Activated CD8-positive, alpha-beta memory T cell treated with anti-CD3 and anti-CD28 coated beads for 4 hours (primary cell): ENCODE data around the gene DGKB.
"Not testable (repeated sequence)": the region's sequence is repeated elsewhere in the genome, so short reads cannot be mapped to it uniquely, and the experiment has no call there.

ENCODE experiments used
- DNase-seq, 2 donors: peaks; one replicate each; pipeline ENCODE4 v3.0.0-alpha.2; 2020; ENCODE audit warnings: low read depth in 2 of 2

Gene DGKB

DNA sequence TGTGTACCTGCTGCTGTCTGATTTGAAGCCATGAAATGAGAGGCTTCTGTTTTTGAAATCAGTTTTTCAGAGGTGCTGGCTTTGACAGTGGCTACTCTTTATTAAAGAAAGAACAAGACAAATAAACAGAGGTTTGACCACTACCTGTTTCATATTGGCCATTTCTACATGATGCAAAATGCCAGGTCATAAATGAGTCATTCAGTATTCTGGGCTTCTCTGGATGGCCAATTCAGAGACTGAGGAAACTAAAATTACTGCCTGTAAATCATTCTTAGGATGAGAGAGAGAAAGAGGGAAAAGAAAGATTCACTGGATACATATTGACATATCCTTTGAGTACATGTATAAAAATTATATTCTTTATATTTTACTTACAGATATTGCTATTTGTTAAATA is 609.8 kb downstream of the DGKB start:
- DNase-seq, result no peak

DNA sequence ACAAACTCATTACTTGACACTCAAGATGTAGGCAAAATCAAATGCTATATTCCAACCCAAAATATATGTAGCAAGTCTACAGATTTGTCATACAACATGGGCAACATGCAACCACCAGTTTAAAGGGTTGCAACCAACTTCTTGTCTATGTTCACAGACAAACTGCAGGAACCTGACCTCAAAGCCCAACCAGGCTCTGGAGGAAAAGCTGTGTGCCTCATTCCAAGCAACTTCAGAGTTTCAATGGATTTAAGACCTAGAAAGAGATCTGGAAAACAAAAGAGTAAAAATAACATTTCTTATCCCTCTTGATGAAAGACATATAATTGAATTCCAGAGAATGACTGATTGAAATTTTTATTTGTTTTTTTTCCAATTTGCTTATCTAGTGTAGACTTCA is 612.6 kb downstream of the DGKB start:
- no peak for DNase-seq

DNA sequence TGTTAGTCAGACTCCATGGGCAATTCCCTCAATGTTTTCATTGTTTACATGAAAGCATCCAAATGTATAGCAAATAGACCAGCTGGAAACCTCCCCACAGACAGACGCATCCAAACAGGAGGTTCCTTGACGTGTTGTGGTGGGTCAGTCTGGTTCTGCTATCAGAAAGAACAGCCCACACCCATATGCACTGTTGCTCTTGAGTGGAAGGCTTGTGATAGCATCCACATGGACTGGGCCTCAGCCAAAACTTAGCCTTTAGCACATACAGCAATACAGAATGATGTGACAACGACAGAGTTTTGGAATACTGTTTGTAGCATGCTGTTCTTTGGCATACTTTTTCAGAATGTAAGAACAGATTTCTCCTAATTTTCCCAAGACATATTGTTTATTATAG is 613.9 kb downstream of the DGKB start:
- DNase-seq, result no peak

DNA sequence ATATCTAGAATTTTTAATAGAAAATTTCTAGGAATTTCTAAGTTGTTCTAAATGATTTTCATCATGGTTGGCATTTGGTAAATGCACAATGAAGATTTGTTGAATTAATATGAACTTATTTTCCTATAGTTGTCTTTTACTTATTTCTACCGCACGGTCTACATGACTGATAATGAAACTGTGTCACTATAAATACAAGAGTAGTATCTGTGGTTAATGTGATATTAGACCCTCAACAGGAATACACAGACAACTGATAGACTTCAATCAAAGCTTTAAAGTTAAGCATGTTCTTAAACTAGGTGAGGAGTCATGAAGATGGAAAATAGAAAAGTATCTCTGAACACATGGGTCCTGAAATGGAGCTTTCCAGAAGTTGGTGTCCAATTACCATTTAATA is 615.2 kb downstream of the DGKB start:
- DNase-seq, result no peak

DNA sequence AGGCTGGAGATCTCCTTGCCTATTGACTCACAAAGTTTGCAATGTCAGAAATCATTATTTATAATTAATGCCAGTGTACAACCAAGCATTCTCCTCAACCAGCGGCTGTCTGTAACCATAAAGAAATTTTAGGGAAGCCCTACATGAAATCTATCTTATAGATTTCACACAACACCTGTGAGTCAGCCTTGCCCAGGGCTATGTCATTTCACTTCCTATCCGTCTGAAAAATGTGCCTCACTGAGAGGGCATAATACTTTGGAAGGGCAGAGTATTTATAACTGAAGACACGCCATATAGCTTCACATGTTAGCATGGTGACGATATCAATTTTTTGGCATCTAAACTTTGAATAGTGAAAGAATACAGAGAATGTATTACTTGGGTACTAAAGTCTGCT is 616.5 kb downstream of the DGKB start:
- DNase-seq, result no peak

DNA sequence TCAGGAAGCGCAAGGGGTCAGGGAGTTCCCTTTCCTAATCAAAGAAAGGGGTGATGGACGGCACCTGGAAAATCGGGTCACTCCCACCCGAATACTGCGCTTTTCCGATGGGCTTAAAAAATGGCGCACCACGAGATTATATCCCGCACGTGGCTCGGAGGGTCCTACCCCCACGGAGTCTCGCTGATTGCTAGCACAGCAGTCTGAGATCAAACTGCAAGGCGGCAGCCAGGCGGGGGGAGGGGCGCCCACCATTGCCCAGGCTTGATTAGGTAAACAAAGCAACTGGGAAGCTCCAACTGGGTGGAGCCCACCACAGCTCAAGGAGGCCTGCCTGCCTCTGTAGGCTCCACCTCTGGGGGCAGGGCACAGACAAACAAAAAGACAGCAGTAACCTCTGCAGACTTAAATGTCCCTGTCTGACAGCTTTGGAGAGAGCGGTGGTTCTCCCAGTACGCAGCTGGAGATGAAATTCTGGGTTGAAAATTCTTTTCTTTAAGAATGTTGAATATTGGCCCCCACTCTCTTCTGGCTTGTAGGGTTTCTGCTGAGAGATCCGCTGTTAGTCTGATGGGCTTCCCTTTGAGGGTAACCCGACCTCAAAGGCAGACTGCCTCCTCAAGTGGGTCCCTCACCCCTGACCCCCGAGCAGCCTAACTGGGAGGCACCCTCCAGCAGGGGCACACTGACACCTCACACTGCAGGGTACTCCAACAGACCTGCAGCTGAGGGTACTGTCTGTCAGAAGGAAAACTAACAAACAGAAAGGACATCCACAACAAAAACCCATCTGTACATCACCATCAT is 623.3 kb downstream of the DGKB start:
- not testable (repeated sequence) for DNase-seq

DNA sequence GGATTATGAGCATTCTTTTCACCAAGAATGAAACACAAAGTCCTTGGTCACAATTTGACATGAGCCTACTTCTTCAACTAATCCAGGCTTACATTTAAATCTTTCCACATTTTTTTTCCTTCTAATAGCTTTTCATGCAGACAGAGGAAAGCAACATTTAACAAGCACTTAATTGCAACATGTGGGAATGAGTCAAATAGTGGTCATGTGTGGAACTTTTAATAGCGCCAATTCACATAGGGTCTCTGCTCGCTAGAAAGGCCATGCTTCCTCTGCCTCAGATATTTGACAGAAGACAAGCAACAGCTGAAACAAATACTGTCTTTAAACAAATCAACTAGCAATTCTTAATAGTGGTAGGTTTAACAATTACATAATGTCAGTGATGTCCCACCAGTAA is 627.2 kb downstream of the DGKB start:
- DNase-seq, result no peak

DNA sequence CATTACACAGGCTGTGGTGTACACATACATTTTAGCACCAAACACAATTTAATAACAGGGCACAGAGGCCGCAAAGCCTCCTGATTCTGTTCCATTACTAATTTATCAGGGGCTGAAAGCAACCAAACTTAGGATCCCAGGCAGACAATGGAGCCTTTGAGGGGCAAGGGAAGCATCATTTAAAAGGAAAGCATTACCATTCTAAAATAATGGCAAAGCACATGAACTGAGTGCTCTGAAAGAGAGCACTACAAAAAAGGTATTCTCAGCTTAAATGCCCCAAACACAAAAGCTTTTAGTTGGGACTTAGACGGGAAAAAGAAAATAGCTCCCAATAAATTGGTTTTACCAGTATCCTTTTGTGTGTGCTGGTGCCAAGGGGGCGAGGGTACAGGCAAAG is 631.1 kb downstream of the DGKB start:
- no peak for DNase-seq

DNA sequence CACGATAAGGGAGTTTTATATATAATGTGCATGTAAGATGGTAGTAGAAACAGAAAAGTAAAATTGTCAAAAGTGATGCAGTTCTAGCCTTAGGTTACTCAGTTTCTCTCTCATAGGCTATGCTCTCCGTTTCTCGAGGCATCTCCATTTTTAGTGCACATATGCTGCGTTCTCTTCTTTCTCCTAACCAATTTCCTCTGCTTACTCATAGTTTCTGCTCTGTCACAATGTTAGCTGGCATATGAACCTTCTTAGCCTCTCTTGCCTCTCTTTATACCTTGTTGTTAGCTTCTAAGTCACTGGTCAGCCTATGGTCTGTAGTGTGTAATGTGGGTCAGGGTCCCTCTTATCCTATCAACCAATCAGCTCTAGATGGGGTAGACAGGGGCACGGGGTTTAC is 632.5 kb downstream of the DGKB start:
- no peak for DNase-seq

DNA sequence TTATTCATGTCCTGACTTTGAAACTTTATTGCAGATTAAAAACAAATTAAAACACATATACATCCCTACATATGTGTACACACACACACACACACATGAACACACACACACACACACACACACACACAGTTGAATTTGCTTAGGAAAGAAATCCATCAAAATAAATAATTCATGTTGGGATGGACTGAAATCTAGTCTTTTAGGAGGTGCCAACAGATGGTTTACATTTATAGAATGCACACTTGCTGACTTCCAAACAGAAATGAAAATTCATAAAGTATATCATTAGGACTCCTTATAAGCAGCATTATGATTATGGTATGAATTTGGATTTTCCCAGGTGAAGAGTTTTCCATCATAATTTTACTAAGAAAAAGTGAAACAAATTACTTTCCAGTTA is 642.5 kb downstream of the DGKB start:
- no peak for DNase-seq

DNA sequence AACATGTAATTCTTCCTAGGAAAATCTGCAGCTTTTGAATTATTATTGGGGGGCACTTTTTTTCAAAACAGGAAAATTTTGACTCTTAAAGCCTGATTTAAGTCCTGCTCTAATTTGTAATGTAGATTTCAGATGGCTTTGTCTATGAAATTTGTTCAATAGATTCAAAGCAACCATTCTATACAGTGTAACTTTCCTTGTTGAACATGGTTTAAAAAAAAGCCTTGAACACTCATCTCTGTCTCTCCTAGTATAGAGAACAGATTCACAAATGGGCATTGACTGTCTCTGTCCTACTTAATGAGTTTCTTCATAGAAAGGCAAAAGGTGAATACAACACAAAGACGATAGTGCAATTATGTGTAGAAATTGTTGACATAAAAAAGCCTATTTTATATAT is 643.7 kb downstream of the DGKB start:
- no peak for DNase-seq

DNA sequence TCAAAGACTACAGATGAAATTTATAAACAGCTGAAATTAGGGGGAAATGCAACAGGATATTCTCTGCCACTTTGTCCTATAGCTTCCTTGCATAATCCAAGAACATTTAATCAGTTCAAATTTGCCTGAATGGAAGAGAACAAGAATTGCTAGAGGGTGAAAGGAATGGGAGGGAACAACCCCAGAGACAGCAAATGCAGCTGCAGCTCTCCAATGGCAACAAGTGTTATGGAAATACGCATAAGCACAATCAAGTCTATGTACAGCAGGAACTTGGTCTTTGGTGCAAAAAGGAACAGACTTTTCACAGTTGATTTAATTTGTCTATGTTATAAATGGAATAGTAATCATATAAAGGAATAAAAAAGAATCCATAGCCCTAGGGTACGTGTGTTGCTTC is 644.1 kb downstream of the DGKB start:
- DNase-seq, result no peak

DNA sequence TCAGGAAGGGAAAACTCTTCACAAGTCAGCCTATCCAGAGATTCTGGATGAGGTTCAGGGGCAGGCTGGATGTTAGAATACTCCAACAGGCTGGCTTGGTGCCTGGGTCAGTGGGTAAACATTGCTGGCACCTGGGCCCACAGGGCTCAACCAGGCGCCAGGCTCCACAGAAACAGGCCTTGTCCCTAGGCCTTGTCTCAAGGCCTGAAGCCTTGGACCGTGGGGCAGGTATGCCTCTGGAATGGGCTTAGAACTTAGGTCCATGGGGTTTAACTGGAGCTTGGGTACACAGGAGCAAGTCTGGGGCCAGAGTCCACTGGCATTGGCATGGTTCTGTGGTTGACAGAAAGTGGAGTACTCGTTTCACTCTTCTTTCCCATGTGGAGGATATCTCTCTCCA is 650.1 kb downstream of the DGKB start:
- no peak for DNase-seq

DNA sequence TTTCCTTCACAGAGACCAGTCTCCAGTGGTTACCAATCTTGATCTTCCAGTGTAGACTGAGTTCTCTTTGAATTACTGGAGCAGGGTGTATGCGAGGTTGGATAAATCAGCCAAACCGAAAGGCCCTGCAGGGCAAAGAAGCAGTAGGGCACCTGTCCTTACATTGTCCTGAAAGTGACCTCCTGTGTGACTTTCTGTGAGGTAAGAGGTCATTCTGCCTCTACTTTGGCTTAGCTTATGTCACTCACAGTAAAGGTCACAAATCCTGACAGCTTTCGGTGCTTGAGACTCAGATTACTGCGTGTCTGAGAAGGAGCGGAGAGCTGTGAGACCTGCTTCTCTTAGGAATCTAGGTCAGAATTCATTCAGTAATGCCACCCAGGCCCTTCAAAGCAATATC is 660.4 kb downstream of the DGKB start:
- DNase-seq, result no peak

DNA sequence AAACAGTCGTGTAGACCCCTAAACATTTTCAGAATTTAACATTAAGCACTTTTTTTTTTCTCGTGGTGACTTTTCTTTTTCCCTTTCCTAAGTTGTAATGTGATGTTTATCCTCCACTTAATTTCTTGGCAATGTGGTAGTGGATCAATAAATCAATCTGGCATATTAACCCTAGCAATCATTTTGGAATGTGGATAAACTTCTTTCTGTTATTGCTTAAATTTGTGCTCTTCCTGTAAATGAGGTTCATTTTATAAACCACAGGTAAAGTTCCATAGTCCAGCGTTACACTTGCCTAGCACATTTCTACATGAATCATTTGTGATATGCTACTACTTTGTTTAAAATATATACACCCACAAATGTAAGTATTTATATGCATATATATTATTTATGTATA is 665.7 kb downstream of the DGKB start:
- no peak for DNase-seq

DNA sequence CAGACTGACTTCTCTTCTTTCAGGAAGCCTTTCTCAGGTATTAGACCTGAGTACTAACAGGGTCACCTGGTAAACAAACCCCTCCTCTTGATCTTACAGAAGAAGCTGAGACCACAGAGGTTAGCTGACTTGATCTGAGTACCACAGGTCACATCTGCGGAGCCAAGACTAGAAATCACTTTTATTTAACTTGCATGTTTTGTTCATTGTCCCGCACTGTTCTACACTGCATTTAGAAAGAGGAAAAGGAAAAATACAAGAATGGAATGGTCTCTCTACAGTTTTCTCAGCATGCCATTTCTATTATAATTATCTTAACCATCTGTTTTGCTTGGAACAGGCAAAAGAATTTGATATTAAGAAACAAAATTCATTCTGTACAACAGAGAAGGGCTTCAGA is 667.5 kb downstream of the DGKB start:
- DNase-seq, result no peak

DNA sequence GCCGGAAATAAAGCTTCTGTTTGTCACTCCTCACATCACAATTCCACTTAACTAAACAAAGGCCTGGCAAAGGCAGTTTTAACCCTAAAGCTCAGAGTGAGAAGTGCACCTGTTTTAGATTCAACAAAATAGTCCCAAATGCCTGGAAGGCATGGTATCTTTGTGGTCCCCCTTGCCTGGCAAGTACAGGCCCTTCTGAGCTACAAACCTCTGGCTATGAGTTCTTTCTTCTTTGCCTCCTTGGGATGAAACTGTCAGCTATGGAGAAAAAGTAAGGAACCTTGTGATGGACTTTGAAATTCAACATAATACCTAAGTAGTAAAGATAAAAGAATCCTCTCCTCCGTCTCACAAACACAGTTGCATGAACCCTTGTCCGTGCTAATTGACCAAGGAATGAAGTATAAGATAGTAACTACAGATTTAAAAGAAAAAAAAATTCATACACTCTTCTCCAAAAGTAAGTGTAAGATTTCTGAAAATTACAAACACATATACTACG is 668.6 kb downstream of the DGKB start:
- DNase-seq, result no peak

DNA sequence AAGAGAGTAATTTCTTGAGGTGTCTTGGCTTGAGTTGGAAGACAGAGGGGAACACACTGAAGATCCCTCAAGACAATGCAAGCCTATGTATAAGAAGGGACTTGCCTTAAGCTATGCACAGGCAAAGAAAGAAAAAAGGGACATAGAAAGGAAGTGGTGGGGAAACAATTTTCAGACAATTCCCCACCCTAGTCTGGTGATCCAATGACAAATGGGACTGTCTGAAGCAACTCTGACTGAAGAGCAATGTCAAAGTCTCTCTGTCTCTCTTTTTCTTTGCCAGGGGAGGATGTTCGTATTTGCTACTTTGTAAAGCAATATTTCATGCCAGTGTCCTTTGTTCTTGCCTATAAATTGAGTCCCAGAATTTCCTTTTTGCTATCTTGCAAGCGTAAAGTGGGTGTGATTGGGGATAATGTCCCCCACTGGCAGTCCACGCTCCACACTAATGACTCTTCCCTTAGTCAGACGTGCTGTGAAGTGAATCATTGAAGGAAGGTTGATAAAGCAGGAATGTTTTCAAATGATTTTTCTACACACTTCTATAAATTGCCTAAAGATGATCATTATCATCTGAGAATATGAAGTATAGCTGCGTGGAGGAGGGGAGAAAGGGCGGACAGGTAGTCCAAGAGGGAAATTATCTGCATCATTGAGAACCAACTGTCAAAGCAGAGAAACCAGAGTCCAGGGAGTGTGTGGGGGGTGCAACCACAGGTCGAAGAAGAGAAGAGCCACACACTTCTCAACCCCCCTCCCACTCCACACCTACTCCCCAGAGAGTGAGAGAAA is 669.3 kb downstream of the DGKB start:
- DNase-seq, result no peak

DNA sequence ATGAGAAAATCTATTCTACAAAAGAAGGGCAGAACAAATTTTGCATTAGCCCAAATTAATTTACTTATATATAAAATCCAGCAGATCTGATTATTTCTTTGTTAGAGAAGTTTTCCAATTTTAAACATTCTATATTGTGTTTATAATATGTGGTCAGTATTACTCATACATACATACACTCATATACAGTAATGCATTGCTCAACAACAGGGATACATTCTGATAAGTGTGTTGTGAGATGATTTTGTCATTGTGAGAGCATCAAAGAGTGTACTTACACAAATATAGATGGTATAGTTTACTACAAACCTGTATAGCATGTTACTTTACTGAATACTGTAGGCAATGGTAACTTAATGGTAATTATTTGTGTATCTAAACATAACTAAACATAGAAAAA is 673.5 kb downstream of the DGKB start:
- DNase-seq, result no peak

DNA sequence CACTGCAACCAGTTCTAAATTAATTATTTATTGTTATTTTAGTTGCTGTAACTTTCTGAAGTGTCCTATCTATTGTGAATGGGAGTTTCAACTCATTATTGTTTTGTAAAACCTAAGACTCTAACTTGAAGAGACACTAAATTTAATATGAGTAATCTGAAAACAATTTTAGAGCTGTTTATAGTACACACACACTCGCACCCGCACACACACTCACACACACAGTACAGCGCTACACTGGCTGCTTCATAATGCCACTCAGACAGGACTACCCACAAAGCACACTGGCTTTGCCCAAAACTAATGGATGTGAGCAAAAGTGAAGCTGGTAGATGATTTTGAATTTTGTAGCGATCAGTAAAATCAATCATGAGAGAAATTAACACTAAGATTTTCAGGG is 674.2 kb downstream of the DGKB start:
- no peak for DNase-seq

DNA sequence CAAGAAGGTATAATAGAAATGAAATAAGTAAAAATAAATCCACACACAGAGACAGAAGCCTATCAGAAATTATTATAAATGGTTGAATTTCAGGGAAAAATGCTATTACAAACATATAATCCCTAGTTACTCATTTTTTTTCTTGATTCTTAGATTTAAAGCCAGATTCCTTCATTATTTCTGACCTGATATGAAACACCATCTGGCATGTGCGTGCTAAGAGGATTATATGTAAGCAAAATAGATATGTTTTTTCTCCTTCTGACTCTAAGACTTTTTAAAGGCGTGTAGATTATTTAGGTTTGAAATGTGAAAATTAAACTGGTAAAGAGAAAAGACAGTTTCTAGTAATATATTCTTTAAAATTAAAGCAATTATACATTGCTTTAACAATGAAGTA is 676.4 kb downstream of the DGKB start:
- DNase-seq, result no peak

DNA sequence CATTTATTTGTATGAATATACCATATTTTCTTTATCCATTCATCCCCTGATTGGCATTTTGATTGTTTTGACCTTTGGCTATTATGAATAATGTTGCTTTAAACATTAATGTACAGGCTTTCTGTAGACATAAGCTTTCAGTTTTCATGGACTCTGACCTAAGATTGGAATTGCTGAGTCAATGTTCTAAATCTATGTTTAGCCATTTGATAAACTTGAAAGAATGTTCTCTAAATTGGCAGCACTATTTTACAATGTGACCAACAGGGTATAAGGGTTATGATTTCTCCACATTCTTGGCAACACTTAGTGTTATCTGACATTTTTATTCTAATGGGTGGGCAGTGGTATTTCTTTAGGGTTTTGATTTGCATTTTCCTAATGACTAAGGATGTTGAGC is 683.4 kb downstream of the DGKB start:
- no peak for DNase-seq

DNA sequence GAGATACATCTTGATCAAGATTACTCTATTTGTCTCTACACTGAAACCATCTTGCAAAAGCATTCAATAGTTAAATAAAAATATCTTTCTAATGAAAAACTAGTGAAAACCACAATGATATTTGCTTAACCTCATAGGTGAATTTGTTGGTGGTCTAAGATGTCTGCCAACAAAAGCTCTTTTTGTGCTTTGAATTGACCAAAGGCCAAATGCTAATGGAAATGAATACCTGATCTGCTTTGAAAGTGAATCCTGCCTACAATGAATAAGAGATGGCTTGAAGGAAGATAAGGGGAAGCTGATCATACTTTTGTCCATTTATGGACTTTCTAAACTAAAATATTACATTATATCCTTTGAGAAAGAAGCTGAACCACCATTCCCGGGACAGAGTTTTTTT is 684.2 kb downstream of the DGKB start:
- DNase-seq, result no peak
